ENCODE measurements around the gene AIFM3. TPM values are rescaled to one million over a fixed set of nuclear protein-coding genes. Genes with fewer than 3 reads are reported as not detected.
A peak's percentile ranks its signal among the peaks of the same experiment; 100 is the strongest.

AIFM3 gene
- total RNA-seq, 2 donors from 2014 or later = 1.4 to 1.8 TPM

GRCh38 chr22:21009638-21010425, 42.8 kb downstream of the AIFM3 start:
- TF ChIP-seq POLR2AphosphoS5 (IDR thresholded peaks at IDR 0.05) = no peak
- no peak overlapping the region for H3K4me3 ChIP-seq
- 52% methylated on average over 10 of the region's 10 CpGs for WGBS
- no peaks in the 10 kb centered on the region for H3K36me3 ChIP-seq
- no peaks in the 10 kb centered on the region for H3K27me3 ChIP-seq (replicated peaks; ENCODE audit: insufficient read depth)
- DNase-seq (ENCODE audit: low spot score) = peak; percentile 16
- intact Hi-C loops (cut with DNase I) = no loop called here
- no peaks in the 10 kb centered on the region for H3K9me3 ChIP-seq
- H3K27ac ChIP-seq = no peak overlapping the region
- peaks cover 7% of the 10 kb centered on the region for H3K4me1 ChIP-seq (replicated peaks)

- DNase-seq (ENCODE audit: low spot score) = no peak
- Histone ChIP-seq H3K4me1 (replicated peaks) (peaks cover 8% of the 10 kb centered on the region), H3K27ac (no peak overlapping the region), H3K9me3 (no peaks in the 10 kb centered on the region), H3K27me3 (replicated peaks; ENCODE audit: insufficient read depth) (no peaks in the 10 kb centered on the region), H3K36me3 (no peaks in the 10 kb centered on the region), H3K4me3 (no peak overlapping the region)
- 93% methylated on average over 3 of the region's 3 CpGs for WGBS
- intact Hi-C loops (cut with DNase I) = no loop called here
- TF ChIP-seq CTCF (IDR thresholded peaks at IDR 0.05) (no peak), POLR2AphosphoS5 (IDR thresholded peaks at IDR 0.05) (no peak), POLR2A (IDR thresholded peaks at IDR 0.05) (no peak)
Measured at GRCh38 chr22:21010426-21011113, 43.5 kb downstream of the AIFM3 start.

GRCh38 chr22:21012446-21013407, 45.7 kb downstream of the AIFM3 start:
- DNase-seq (ENCODE audit: low spot score) = no peak
- 81% methylated on average over 14 of the region's 14 CpGs for WGBS
- H3K27ac ChIP-seq = no peak overlapping the region
- TF ChIP-seq POLR2A (IDR thresholded peaks at IDR 0.05) = no peak
- TF ChIP-seq POLR2AphosphoS5 (IDR thresholded peaks at IDR 0.05) = no peak
- no peak for TF ChIP-seq CTCF (IDR thresholded peaks at IDR 0.05)
- H3K9me3 ChIP-seq = no peaks in the 10 kb centered on the region
- no peaks in the 10 kb centered on the region for H3K27me3 ChIP-seq (replicated peaks; ENCODE audit: insufficient read depth)
- intact Hi-C loops (cut with DNase I) = no loop called here
- no peak overlapping the region for H3K4me3 ChIP-seq
- H3K36me3 ChIP-seq = no peaks in the 10 kb centered on the region
- peaks cover 8% of the 10 kb centered on the region for H3K4me1 ChIP-seq (replicated peaks)

- DNase-seq (ENCODE audit: low spot score) = no peak
- 8% methylated on average over 24 of the region's 24 CpGs for WGBS
- Histone ChIP-seq H3K27ac (peak overlapping the region in 1 of 2 donors; percentile 39), H3K36me3 (no peaks in the 10 kb centered on the region), H3K27me3 (replicated peaks; ENCODE audit: insufficient read depth) (no peaks in the 10 kb centered on the region), H3K9me3 (no peaks in the 10 kb centered on the region), H3K4me3 (peak overlapping the region; percentile 14 to 31), H3K4me1 (replicated peaks) (peaks cover 8% of the 10 kb centered on the region)
- intact Hi-C loops (cut with DNase I) = no loop called here
- no peak for TF ChIP-seq POLR2A (IDR thresholded peaks at IDR 0.05)
- no peak for TF ChIP-seq POLR2AphosphoS5 (IDR thresholded peaks at IDR 0.05)
- TF ChIP-seq CTCF (IDR thresholded peaks at IDR 0.05) = no peak
Measured at GRCh38 chr22:21013657-21014201, 46.7 kb downstream of the AIFM3 start.
